Measurements from ENCODE around the gene ANKMY1. TPM values are rescaled to one million over a fixed set of nuclear protein-coding genes. Genes with fewer than 3 reads are reported as not detected.

The ANKMY1 gene
- total and polyA plus RNA-seq, 2 of the 8 experiments (the other 6 are each of a cell fraction or from before 2014, with no cell fraction given): 4.5 to 4.8 TPM

DNA sequence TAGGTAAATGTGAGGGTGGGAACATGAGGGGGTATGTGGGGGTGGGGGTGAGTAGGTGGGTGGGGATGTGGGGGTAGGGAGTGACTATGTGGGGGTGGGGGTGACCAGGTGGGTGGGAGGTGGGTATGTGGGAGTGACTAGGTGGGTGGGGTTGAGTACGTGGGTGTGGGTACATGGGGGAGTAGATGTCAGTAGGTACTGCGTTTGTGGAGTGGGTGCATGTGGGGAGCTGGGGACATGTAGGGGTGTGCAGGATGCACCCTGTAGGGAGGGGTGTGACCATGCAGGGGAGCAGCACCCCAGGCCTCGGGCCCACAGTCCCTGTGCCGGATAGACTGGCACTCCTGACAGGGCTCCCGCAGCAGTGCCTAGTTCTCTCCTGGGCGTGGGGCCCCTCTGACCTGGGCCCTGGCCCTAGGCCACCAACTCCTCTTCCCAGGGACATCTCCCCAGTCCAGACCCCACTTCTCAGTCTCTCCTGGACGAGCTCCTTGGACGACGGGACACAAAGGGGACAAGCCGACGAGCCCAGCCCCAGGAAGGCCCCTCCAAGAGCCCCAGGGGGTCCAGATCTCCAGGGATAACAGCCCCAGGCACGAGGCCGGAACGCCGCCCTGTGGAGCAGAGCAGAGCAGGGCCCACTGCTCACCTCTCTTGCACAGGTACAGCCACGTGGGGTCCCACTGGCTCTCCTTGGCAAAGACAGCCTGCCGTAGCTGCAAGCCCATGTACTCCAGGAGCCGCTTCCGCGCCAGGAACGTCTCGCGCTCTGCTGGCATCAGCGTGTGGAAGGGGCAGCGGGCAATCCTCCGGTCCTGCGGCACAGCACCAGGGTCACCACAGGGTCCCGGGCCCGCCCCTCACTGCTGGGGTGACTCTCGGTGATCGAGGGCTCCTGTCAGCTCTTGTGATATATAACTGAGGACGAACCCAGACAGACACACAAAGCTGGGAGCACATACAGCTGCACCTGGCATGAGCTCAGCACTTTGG lies 58.2 kb downstream of the ANKMY1 start (continued):
- no peak for TF ChIP-seq YY1 (IDR thresholded peaks at IDR 0.05; ENCODE audit: low read depth, low read length)
- TF ChIP-seq POLR2AphosphoS5 (IDR thresholded peaks at IDR 0.05; ENCODE audit: low read depth, low read length): no peak
- TF ChIP-seq GTF2F1 (IDR thresholded peaks at IDR 0.05; ENCODE audit: borderline replicate concordance, low read depth, low read length): no peak
- no peak for TF ChIP-seq RFX5 (IDR thresholded peaks at IDR 0.05; ENCODE audit: borderline replicate concordance, low read depth, low read length)
- no peak for TF ChIP-seq KDM1A (IDR thresholded peaks at IDR 0.05; ENCODE audit: borderline replicate concordance, low read length)
- no peak for TF ChIP-seq CBX8 (IDR thresholded peaks at IDR 0.05; ENCODE audit: borderline replicate concordance, low read depth, low read length)
- TF ChIP-seq SP1 (IDR thresholded peaks at IDR 0.05; ENCODE audit: low read depth, low read length): no peak
